GM12878 (cell line): ENCODE results near the gene BAX. TPM values are rescaled to one million over a fixed set of nuclear protein-coding genes. Genes with fewer than 3 reads are reported as not detected.

Source experiments
- ATAC-seq: fragments of 200-7000 bp; cut with Tn5 transposase; 3 replicates; pipeline ENCODE4 v1.9.1; 2020; ENCODE audit warnings: mild to moderate bottlenecking, moderate library complexity
- BruUV-seq: library from RNA; stranded (reverse); fragments of 400-500 nt; replicated peaks from 2 replicates; lab custom pipeline; 2021; lab: Mats Ljungman, UMichigan
- CTCF ChIA-PET: fragments of 300-600 bp; sonication (Branson Sonifier 250); formaldehyde crosslinking; extraction: SDS; loops from one replicate; lab custom pipeline; 2021; ENCODE audit warnings: inconsistent platforms; lab: Yijun Ruan, JAX
- POLR2A ChIA-PET: fragments of 350-600 bp; formaldehyde crosslinking; extraction: SDS; loops from one replicate; lab custom pipeline; 2021; ENCODE audit warnings: inconsistent platforms; lab: Charles Lee
- RAD21 ChIA-PET: fragments of 300-600 bp; sonication (Branson Sonifier 250); formaldehyde crosslinking; loops from one replicate; lab custom pipeline; 2023; ENCODE audit warnings: antibody characterized with exemption; ENCODE audit not compliant: unreplicated experiment; lab: Charles Lee
- SMC1A ChIA-PET: fragments of 300-600 bp; sonication (Branson Sonifier 250); formaldehyde crosslinking; loops from one replicate; lab custom pipeline; 2023; ENCODE audit not compliant: unreplicated experiment, uncharacterized antibody; lab: Charles Lee
- DNase-seq: peaks from one replicate; pipeline ENCODE4 v3.0.0-alpha.2; 2011; ENCODE audit warnings: low read depth, low spot score
- FAIRE-seq: peaks from 3 replicates; lab custom pipeline; 2011; peaks lifted over from hg19 to GRCh38; lab: Jason Lieb, UNC
- H2AFZ ChIP-seq: 2 replicates; pipeline ENCODE4 v1.6.0; 2011; ENCODE audit warnings: low read depth, low read length, control low read depth; ENCODE audit not compliant: control insufficient read depth
- H3K27ac ChIP-seq: 2 replicates; pipeline ENCODE4 v1.5.1; 2011; ENCODE audit warnings: control low read depth; ENCODE audit not compliant: control insufficient read depth, insufficient read depth
- H3K27me3 ChIP-seq, 2 experiments: replicated peaks in 1 of 2; 2 replicates each; pipeline versions ENCODE4 v1.6.0 to v1.6.1; 2011; ENCODE audit warnings: low read length in 1 of 2; ENCODE audit not compliant: control insufficient read depth in 2 of 2, insufficient read depth in 2 of 2
- H3K36me3 ChIP-seq, 2 experiments: 2 replicates each; pipeline ENCODE4 v1.5.1; 2011; ENCODE audit warnings: low read length in 1 of 2; ENCODE audit not compliant: control insufficient read depth in 2 of 2, insufficient read depth in 2 of 2
- H3K4me1 ChIP-seq: 2 replicates; pipeline ENCODE4 v1.6.1; 2011; ENCODE audit warnings: mild to moderate bottlenecking, low read length, moderate library complexity, mixed read lengths; ENCODE audit not compliant: control insufficient read depth, insufficient read depth
- H3K4me2 ChIP-seq: 2 replicates; pipeline ENCODE4 v1.6.0; 2011; ENCODE audit warnings: control low read depth; ENCODE audit not compliant: control insufficient read depth, insufficient read depth
- H3K4me3 ChIP-seq: fragments of 200-600 bp; sonication (generic); 2 replicates; pipeline ENCODE4 v1.5.1; 2016
- H3K79me2 ChIP-seq: 2 replicates; pipeline ENCODE4 v1.6.0; 2011; ENCODE audit warnings: low read length; ENCODE audit not compliant: control insufficient read depth, insufficient read depth
- H3K9ac ChIP-seq: 2 replicates; pipeline ENCODE4 v1.8.0; 2011; ENCODE audit warnings: low read length, control low read depth, mixed read lengths; ENCODE audit not compliant: control insufficient read depth, insufficient read depth
- H3K9me3 ChIP-seq: replicated peaks from 3 replicates; pipeline ENCODE4 v1.5.1; 2011; ENCODE audit warnings: mild to moderate bottlenecking, low read length; ENCODE audit not compliant: control insufficient read depth, insufficient read depth
- H4K20me1 ChIP-seq: 2 replicates; pipeline ENCODE4 v1.6.0; 2011; ENCODE audit not compliant: control insufficient read depth, insufficient read depth
- ASH2L ChIP-seq: fragments of 300-600, 200-600 bp; sonication (generic); IDR thresholded peaks from 2 replicates; pipeline ENCODE4 v1.6.1; 2017; ENCODE audit warnings: low read depth, mild to moderate bottlenecking, borderline replicate concordance
- CHD2 ChIP-seq: IDR thresholded peaks from 2 replicates; pipeline ENCODE4 v1.6.1; 2011; ENCODE audit warnings: low read depth, low read length, improper control_type of control experiment, borderline replicate concordance
- EED ChIP-seq: sonication (generic); IDR thresholded peaks from 2 replicates; pipeline ENCODE4 v1.6.1; 2016; ENCODE audit warnings: antibody characterized with exemption, low read depth
- ETV6 ChIP-seq, 2 experiments: fragments of 450-650 bp in 1 of 2; IDR thresholded peaks in 1 of 2; conservative IDR thresholded peaks in 1 of 2; 2 replicates each; pipeline ENCODE4 v1.6.1; 2014; ENCODE audit warnings: antibody characterized with exemption in 1 of 2, borderline replicate concordance in 1 of 2, low read depth in 1 of 2, mild to moderate bottlenecking in 1 of 2, moderate library complexity in 1 of 2
- JUND ChIP-seq: IDR thresholded peaks from 2 replicates; pipeline ENCODE4 v1.6.1; 2012; ENCODE audit warnings: low read depth, mild to moderate bottlenecking, low read length, improper control_type of control experiment, moderate library complexity
- MLLT1 ChIP-seq: fragments of 450-650 bp; IDR thresholded peaks from 2 replicates; pipeline ENCODE4 v1.6.1; 2016; ENCODE audit warnings: mild to moderate bottlenecking
- NFIC ChIP-seq: IDR thresholded peaks from 2 replicates; pipeline ENCODE4 v1.6.1; 2012; ENCODE audit warnings: low read depth, mild to moderate bottlenecking, inconsistent platforms, low read length, moderate library complexity
- NFXL1 ChIP-seq: fragments of 450-650 bp; IDR thresholded peaks from 2 replicates; pipeline ENCODE4 v1.6.1; 2017; ENCODE audit warnings: antibody characterized with exemption, mild to moderate bottlenecking, borderline replicate concordance
- NFYA ChIP-seq: IDR thresholded peaks from 2 replicates; pipeline ENCODE4 v1.6.1; 2011; ENCODE audit warnings: low read depth, mild to moderate bottlenecking, low read length, improper control_type of control experiment, borderline replicate concordance
- RUNX3 ChIP-seq: IDR thresholded peaks from 2 replicates; pipeline ENCODE4 v1.6.1; 2012; ENCODE audit warnings: low read length, inconsistent platforms
- SKIL ChIP-seq: fragments of 450-650 bp; IDR thresholded peaks from 2 replicates; pipeline ENCODE4 v1.6.1; 2017; ENCODE audit warnings: mild to moderate bottlenecking, low read depth, inconsistent platforms; ENCODE audit not compliant: poor library complexity, severe bottlenecking
- SPI1 ChIP-seq: IDR thresholded peaks from 2 replicates; pipeline ENCODE4 v1.6.1; 2011; ENCODE audit warnings: low read depth, mild to moderate bottlenecking, low read length, moderate library complexity, borderline replicate concordance; ENCODE audit not compliant: insufficient read depth
- SUZ12 ChIP-seq: fragments of 200-600 bp; sonication (generic); IDR thresholded peaks from one replicate; pipeline ENCODE4 v1.6.1; 2018; ENCODE audit warnings: antibody characterized with exemption, mild to moderate bottlenecking; ENCODE audit not compliant: unreplicated experiment
- TAF1 ChIP-seq: IDR thresholded peaks from 2 replicates; pipeline ENCODE4 v1.6.1; 2011; ENCODE audit warnings: mild to moderate bottlenecking, low read depth, low read length, borderline replicate concordance
- ZBTB11 ChIP-seq: fragments of 450-650 bp; formaldehyde crosslinking; IDR thresholded peaks from 2 replicates; pipeline ENCODE4 v1.5.0; 2022; ENCODE audit warnings: mild to moderate bottlenecking, missing genetic modification characterization
- ZNF217 ChIP-seq: fragments of 450-650 bp; IDR thresholded peaks from 2 replicates; pipeline ENCODE4 v1.6.1; 2017; ENCODE audit warnings: antibody characterized with exemption, mild to moderate bottlenecking
- WGBS: methylation state at CpG from one replicate; pipeline ENCODE4 v1.1.6; 2016; ENCODE audit warnings: low lambda C conversion rate; ENCODE audit not compliant: insufficient replicate concordance, insufficient coverage; ENCODE audit errors: missing lambda C conversion rate; 5-methylcytosine and 5-hydroxymethylcytosine counted together
- in situ Hi-C: fragments of 300-500 bp; cut with MboI; formaldehyde crosslinking; loops from 9 replicates; pipeline ENCODE4 v1.14.3; 2018; ENCODE audit warnings: mixed read lengths
- intact Hi-C: fragments of 100-400 bp; cut with micrococcal nuclease; formaldehyde crosslinking; loops from one replicate; pipeline ENCODE4 v1.14.2; 2022; ENCODE audit not compliant: unreplicated experiment
- polyA plus RNA-seq, 11 experiments: library from polyadenylated mRNA; depleted of rRNA in 4 of 11; unstranded in 6 of 11; stranded (reverse) in 5 of 11; fragments of >200 nt; fragmentation: Nextera tagmentation in 4 of 11; fragmentation: Illumina TruSeq in 1 of 11; extraction: Ambion mirVana in 4 of 11; extraction: Trizol in 1 of 11; gene quantifications; 1 replicate in 1 of 11; 2 replicates in 10 of 11; pipeline versions ENCODE4 v1.2.1 to v1.2.3, GENCODE V29; 2011 to 2016; ENCODE audit warnings: inconsistent platforms in 2 of 11, missing spikeins in 2 of 11, low read depth in 1 of 11
- total RNA-seq, 4 experiments: library from RNA; depleted of rRNA in 3 of 4; stranded (reverse); fragments of >200 nt in 3 of 4; fragmentation: Illumina TruSeq in 1 of 4; extraction: Trizol in 1 of 4; gene quantifications; 2 replicates each; pipeline versions ENCODE4 v1.2.1 to v1.2.3, GENCODE V29; 2013 to 2021

The BAX gene
- total and polyA plus RNA-seq, 10 of the 15 experiments (the other 5 are each of a cell fraction or from before 2014, with no cell fraction given) = 7.2 to 221 (median 137) TPM

- H3K4me3 ChIP-seq = no peak overlapping the region
- peaks cover 3 to 13% of the 10 kb centered on the region in 2 experiments for H3K36me3 ChIP-seq
- no peak for FAIRE-seq
- RAD21 ChIA-PET = no interaction called here
- no peaks in the 10 kb centered on the region; the same call in 1 of the 3 replicates for H3K9me3 ChIP-seq
- TF ChIP-seq MLLT1 (no peak), NFXL1 (no peak), ZNF217 (no peak), CHD2 (no peak), ETV6 (conservative IDR thresholded peaks at IDR 0.05 in 1 of 2, IDR thresholded peaks at IDR 0.05 in 1 of 2; ENCODE audit: borderline replicate concordance in 1 of 2, low read depth in 1 of 2) (no peak), NFYA (no peak), NFIC (no peak), SPI1 (no peak), RUNX3 (no peak), JUND (no peak), SUZ12 (no peak), EED (no peak), ZBTB11 (CRISPR knock-in tag) (no peak), TAF1 (no peak), ASH2L (no peak), SKIL (no peak)
- TF ChIP-seq, all 136 proteins: peak for 0
- H3K4me1 ChIP-seq = peaks cover 6% of the 10 kb centered on the region
- in situ Hi-C loops = no loop called here
- ChIA-PET SMC1A (no interaction called here), CTCF (no interaction called here), POLR2A (interaction anchor here (0.7 kb wide), 1 partner anchor 485 kb away, joined by 4 read pairs; no protein-coding TSS in a partner anchor)
- H3K27ac ChIP-seq = no peak overlapping the region
- no peak overlapping the region for H3K9ac ChIP-seq
- WGBS = 92% methylated on average over 10 of the region's 10 CpGs
- no TSS peak for BruUV-seq
- ATAC-seq (no peak), DNase-seq (no peak)
- no peak overlapping the region for H2AFZ ChIP-seq
- H3K4me2 ChIP-seq = no peak overlapping the region
- no peaks in the 10 kb centered on the region for H3K27me3 ChIP-seq
- intact Hi-C loops = no loop called here
- H3K79me2 ChIP-seq = peaks cover 2% of the 10 kb centered on the region; the same call in 1 of the 2 replicates
- H4K20me1 ChIP-seq = no peaks in the 10 kb centered on the region
Observed at GRCh38 chr19:48906324-48906723, 48.4 kb upstream of the BAX start.
